ENCODE measurements around the gene RHOBTB3.
"Not testable (repeated sequence)": the region's sequence is repeated elsewhere in the genome, so short reads cannot be mapped to it uniquely, and the experiment has no call there.

Gene RHOBTB3

GRCh38 chr5:95822542-95823181, 91.5 kb downstream of the RHOBTB3 start, which contains the start of gene GLRX:
Gene GLRX, minus strand, starts transcription at chr5:95822726. Its CDS starts 64 bp downstream, at chr5:95822662.
- DNase-seq: peak; percentile 40

GRCh38 chr5:95823218-95823737, 92.1 kb downstream of the RHOBTB3 start:
- no peak for DNase-seq

GRCh38 chr5:95823738-95824609, 92.8 kb downstream of the RHOBTB3 start:
- DNase-seq: peak; percentile 31

GRCh38 chr5:95824747-95825146, 93.6 kb downstream of the RHOBTB3 start:
- no peak for DNase-seq

- DNase-seq: no peak
Observed at GRCh38 chr5:95825495-95825894, 94.4 kb downstream of the RHOBTB3 start.

- no peak for DNase-seq
Observed at GRCh38 chr5:95826949-95827891, 96.1 kb downstream of the RHOBTB3 start.

- DNase-seq: no peak
Observed at GRCh38 chr5:95827892-95828246, 96.7 kb downstream of the RHOBTB3 start.

- no peak for DNase-seq
Observed at GRCh38 chr5:95830226-95830625, 99.1 kb downstream of the RHOBTB3 start.

- no peak for DNase-seq
Observed at GRCh38 chr5:95832664-95833063, 101.5 kb downstream of the RHOBTB3 start.

- no peak for DNase-seq
Observed at GRCh38 chr5:95835682-95836385, 104.7 kb downstream of the RHOBTB3 start.

GRCh38 chr5:95836544-95836943, 105.4 kb downstream of the RHOBTB3 start:
- DNase-seq: no peak

- DNase-seq: not testable (repeated sequence)
Observed at GRCh38 chr5:95836971-95837370, 105.8 kb downstream of the RHOBTB3 start.

- no peak for DNase-seq
Observed at GRCh38 chr5:95837492-95837891, 106.4 kb downstream of the RHOBTB3 start.

- no peak for DNase-seq
Observed at GRCh38 chr5:95838001-95838520, 106.9 kb downstream of the RHOBTB3 start.

- no peak for DNase-seq
Observed at GRCh38 chr5:95838556-95838955, 107.4 kb downstream of the RHOBTB3 start.

- no peak for DNase-seq
Observed at GRCh38 chr5:95839658-95840057, 108.5 kb downstream of the RHOBTB3 start.

GRCh38 chr5:95840956-95841705, 110.0 kb downstream of the RHOBTB3 start:
- no peak for DNase-seq

GRCh38 chr5:95841914-95842812, 111.0 kb downstream of the RHOBTB3 start:
- no peak for DNase-seq

- peak; percentile 69 for DNase-seq
Observed at GRCh38 chr5:95842854-95843544, 111.9 kb downstream of the RHOBTB3 start.
